ENCODE results near the gene PLEKHM2.

DNA sequence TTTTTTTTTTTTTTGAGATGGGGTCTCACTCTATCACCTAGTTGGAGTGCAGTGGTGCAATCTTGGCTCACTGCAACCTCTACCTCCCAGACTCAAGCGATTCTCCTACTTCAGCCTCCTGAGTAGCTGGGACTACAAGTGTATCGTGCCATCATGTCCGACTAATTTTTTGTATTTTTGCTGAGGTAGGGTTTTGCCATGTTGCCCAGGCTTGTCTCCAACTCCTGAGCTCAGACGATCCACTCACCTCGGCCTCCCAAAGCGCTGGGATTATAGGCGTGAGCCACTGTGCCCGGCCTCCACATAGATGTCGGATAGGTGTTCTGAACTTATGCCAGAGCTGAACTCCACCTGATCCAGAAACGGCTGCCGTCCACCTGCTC, 21.1 kb downstream of the PLEKHM2 start:
- TF ChIP-seq POLR2A (IDR thresholded peaks at IDR 0.05; ENCODE audit: low read depth, low read length), result no peak
- TF ChIP-seq POLR2AphosphoS5 (IDR thresholded peaks at IDR 0.05; ENCODE audit: low read depth, low read length), result no peak
- no peak for TF ChIP-seq TAF1 (IDR thresholded peaks at IDR 0.05; ENCODE audit: borderline replicate concordance, low read depth, low read length)

All from GM12892 (cell line).